Chondrocyte (in vitro differentiated cells): ENCODE data around the gene DSG3. TPM values are rescaled to one million over a fixed set of nuclear protein-coding genes. Genes with fewer than 3 reads are reported as not detected.

Source experiments
- DNase-seq: peaks from one replicate; pipeline ENCODE4 v3.0.0; 2021; ENCODE audit warnings: mixed read lengths, low spot score
- H3K27ac Mint-ChIP-seq: one replicate; pipeline ENCODE4 v1.8.0; 2021; ENCODE audit warnings: mild to moderate bottlenecking, moderate library complexity, mixed read lengths; ENCODE audit not compliant: unreplicated experiment
- H3K27me3 Mint-ChIP-seq: 2 replicates; pipeline ENCODE4 v1.8.0; 2021; ENCODE audit warnings: low read depth, mixed read lengths
- H3K36me3 Mint-ChIP-seq: 2 replicates; pipeline ENCODE4 v1.8.0; 2021; ENCODE audit warnings: low read depth, mixed read lengths
- H3K4me1 Mint-ChIP-seq: 2 replicates; pipeline ENCODE4 v1.8.0; 2021; ENCODE audit warnings: low read depth, mild to moderate bottlenecking, mixed read lengths
- H3K4me3 Mint-ChIP-seq: one replicate; pipeline ENCODE4 v1.8.0; 2021; ENCODE audit warnings: mild to moderate bottlenecking, moderate library complexity, mixed read lengths; ENCODE audit not compliant: unreplicated experiment
- H3K9me3 Mint-ChIP-seq: 2 replicates; pipeline ENCODE4 v1.8.0; 2021; ENCODE audit warnings: low read depth, mixed read lengths
- CTCF ChIP-seq: fragments of 200-600 bp; sonication (generic); IDR thresholded peaks from 2 replicates; pipeline ENCODE4 v1.5.0; 2021; ENCODE audit warnings: antibody characterized with exemption, mild to moderate bottlenecking, moderate library complexity
- long read RNA-seq: library from polyadenylated mRNA; stranded (forward); transcript quantifications from one replicate; pipeline ENCODE4 v2.0.0, GENCODE V29; 2021
- total RNA-seq: library from RNA; stranded (reverse); gene quantifications from 3 replicates; pipeline ENCODE4 v1.2.1, GENCODE V29; 2021

DSG3 gene
- not detected in 3 replicates for total RNA-seq
- long read RNA-seq: 0 reads

- Mint-ChIP-seq H3K4me1 (no peaks in the 10 kb centered on the region), H3K27me3 (peaks cover 7% of the 10 kb centered on the region), H3K27ac (no peak within 1 kb of the TSS), H3K9me3 (no peaks in the 10 kb centered on the region), H3K36me3 (no peaks in the 10 kb centered on the region), H3K4me3 (no peak within 1 kb of the TSS)
- DNase-seq: no peak
- no peak for TF ChIP-seq CTCF
Observed at GRCh38 chr18:31447530-31448191, at the start of gene DSG3. Gene DSG3 (plus strand): TSS chr18:31447741. CDS start chr18:31447878, 137 bp downstream.

GRCh38 chr18:31398191-31398590 is 49.4 kb upstream of the DSG3 start:
- Mint-ChIP-seq H3K4me1 (peaks cover 3% of the 10 kb centered on the region), H3K4me3 (no peak overlapping the region), H3K27me3 (peaks cover 20% of the 10 kb centered on the region), H3K9me3 (no peaks in the 10 kb centered on the region), H3K36me3 (no peaks in the 10 kb centered on the region), H3K27ac (no peak overlapping the region)
- no peak for DNase-seq
- TF ChIP-seq CTCF: no peak

- no peak for DNase-seq
- no peak overlapping the region for H3K4me3 Mint-ChIP-seq
- H3K36me3 Mint-ChIP-seq: no peaks in the 10 kb centered on the region
- H3K27ac Mint-ChIP-seq: no peak overlapping the region
- no peaks in the 10 kb centered on the region for H3K9me3 Mint-ChIP-seq
- no peak for TF ChIP-seq CTCF
- H3K27me3 Mint-ChIP-seq: peaks cover 26% of the 10 kb centered on the region
- H3K4me1 Mint-ChIP-seq: peaks cover 3% of the 10 kb centered on the region
Observed at GRCh38 chr18:31399306-31400032, 48.1 kb upstream of the DSG3 start.

GRCh38 chr18:31401156-31402025 is 46.1 kb upstream of the DSG3 start:
- Mint-ChIP-seq H3K4me3 (no peak overlapping the region), H3K36me3 (no peaks in the 10 kb centered on the region), H3K4me1 (peaks cover 3% of the 10 kb centered on the region), H3K27ac (no peak overlapping the region), H3K9me3 (no peaks in the 10 kb centered on the region), H3K27me3 (peaks cover 32% of the 10 kb centered on the region)
- no peak for DNase-seq
- TF ChIP-seq CTCF: no peak

- Mint-ChIP-seq H3K9me3 (no peaks in the 10 kb centered on the region), H3K4me1 (peaks cover 3% of the 10 kb centered on the region), H3K27ac (no peak overlapping the region), H3K4me3 (no peak overlapping the region), H3K36me3 (no peaks in the 10 kb centered on the region), H3K27me3 (peaks cover 32% of the 10 kb centered on the region)
- no peak for TF ChIP-seq CTCF
- DNase-seq: no peak
Observed at GRCh38 chr18:31402026-31402373, 45.5 kb upstream of the DSG3 start.
